Mucosa of descending colon (tissue), 3 donors: ENCODE data around the gene UGT2B10. TPM values are rescaled to one million over a fixed set of nuclear protein-coding genes. Genes with fewer than 3 reads are reported as not detected.
"Not testable (repeated sequence)": the region's sequence is repeated elsewhere in the genome, so short reads cannot be mapped to it uniquely, and the experiment has no call there.

Experiments used
- ATAC-seq: fragments of 200-7000 bp; cut with Tn5 transposase; one replicate; pipeline ENCODE4 v1.9.1; 2020; ENCODE audit warnings: mild to moderate bottlenecking, moderate library complexity
- DNase-seq, 3 donors: peaks; one replicate each; pipeline ENCODE4 v3.0.0-alpha.2; 2020
- H3K36me3 ChIP-seq: fragments of 200-600 bp; one replicate; pipeline ENCODE4 v1.8.0; 2021; ENCODE audit warnings: low read depth, mild to moderate bottlenecking
- H3K4me1 ChIP-seq: fragments of 200-600 bp; one replicate; pipeline ENCODE4 v1.8.0; 2021; ENCODE audit warnings: low read depth, mild to moderate bottlenecking
- H3K4me3 ChIP-seq: fragments of 200-600 bp; one replicate; pipeline ENCODE4 v1.8.0; 2021; ENCODE audit warnings: mild to moderate bottlenecking
- H3K9me3 ChIP-seq: fragments of 200-600 bp; one replicate; pipeline ENCODE4 v1.8.0; 2021; ENCODE audit warnings: mild to moderate bottlenecking
- intact Hi-C, 2 donors: fragments of 100-400 bp; cut with DNase I in 1 of 2; cut with micrococcal nuclease in 1 of 2; formaldehyde crosslinking; loops; one replicate each; pipeline versions ENCODE4 v1.11.0 to v1.11.1; 2022; cut with DNase I, micrococcal nuclease
- total RNA-seq, 3 donors: library from RNA; stranded (reverse); fragmentation: NEBNext Ultra II Directional in 2 of 3; extraction: Animal tissue kit (Norgen Biotek cat#: 25700) in 2 of 3; gene quantifications; one replicate each; pipeline versions ENCODE4 v1.2.1 to v1.2.4, GENCODE V29; 2021 to 2023
- TF ChIP-seq, protein P1 (sequence below): fragments of 200-600 bp; IDR thresholded peaks from one replicate; pipeline ENCODE4 v1.8.0; 2022; ENCODE audit warnings: antibody characterized with exemption, mild to moderate bottlenecking
- donor health status: DM: no; HTN: no; CAD: no; lungs with moderate emphysema.
- donor health status: DM: no; HTN: no; CAD: no.
- donor health status: DM: no; HTN: yes; CAD: no.

The UGT2B10 gene
- total RNA-seq, 3 donors from 2014 or later: 0.24 to 0.46 TPM; not detected in 1

DNA sequence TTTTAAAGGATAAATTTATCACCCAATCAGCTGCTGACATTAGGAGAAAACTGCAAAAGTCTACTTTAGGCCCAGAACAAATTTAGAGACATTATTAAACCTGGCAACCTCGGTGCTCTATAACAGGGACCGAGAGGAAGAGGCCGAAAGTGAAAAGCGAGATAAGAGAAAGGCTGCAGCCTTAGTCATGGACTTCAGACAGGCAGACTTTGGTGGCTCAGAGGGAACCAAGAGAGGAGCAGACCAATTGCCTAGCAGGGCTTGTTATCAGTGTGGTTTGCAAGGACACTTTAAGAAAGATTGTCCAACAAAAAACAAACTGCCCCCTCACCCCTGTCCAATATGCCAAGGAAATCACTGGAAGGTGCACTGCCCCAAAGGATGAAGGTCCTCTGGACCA, 12.8 kb upstream of the UGT2B10 start:
- DNase-seq: no peak
- H3K4me3 ChIP-seq: no peak overlapping the region
- intact Hi-C loops: no loop called here
- peaks cover 3% of the 10 kb centered on the region for H3K9me3 ChIP-seq
- TF ChIP-seq, protein P1, sequence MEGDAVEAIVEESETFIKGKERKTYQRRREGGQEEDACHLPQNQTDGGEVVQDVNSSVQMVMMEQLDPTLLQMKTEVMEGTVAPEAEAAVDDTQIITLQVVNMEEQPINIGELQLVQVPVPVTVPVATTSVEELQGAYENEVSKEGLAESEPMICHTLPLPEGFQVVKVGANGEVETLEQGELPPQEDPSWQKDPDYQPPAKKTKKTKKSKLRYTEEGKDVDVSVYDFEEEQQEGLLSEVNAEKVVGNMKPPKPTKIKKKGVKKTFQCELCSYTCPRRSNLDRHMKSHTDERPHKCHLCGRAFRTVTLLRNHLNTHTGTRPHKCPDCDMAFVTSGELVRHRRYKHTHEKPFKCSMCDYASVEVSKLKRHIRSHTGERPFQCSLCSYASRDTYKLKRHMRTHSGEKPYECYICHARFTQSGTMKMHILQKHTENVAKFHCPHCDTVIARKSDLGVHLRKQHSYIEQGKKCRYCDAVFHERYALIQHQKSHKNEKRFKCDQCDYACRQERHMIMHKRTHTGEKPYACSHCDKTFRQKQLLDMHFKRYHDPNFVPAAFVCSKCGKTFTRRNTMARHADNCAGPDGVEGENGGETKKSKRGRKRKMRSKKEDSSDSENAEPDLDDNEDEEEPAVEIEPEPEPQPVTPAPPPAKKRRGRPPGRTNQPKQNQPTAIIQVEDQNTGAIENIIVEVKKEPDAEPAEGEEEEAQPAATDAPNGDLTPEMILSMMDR: no peak
- no peaks in the 10 kb centered on the region for H3K36me3 ChIP-seq
- H3K4me1 ChIP-seq: peaks cover under 1% of the 10 kb centered on the region
- ATAC-seq: no peak

DNA sequence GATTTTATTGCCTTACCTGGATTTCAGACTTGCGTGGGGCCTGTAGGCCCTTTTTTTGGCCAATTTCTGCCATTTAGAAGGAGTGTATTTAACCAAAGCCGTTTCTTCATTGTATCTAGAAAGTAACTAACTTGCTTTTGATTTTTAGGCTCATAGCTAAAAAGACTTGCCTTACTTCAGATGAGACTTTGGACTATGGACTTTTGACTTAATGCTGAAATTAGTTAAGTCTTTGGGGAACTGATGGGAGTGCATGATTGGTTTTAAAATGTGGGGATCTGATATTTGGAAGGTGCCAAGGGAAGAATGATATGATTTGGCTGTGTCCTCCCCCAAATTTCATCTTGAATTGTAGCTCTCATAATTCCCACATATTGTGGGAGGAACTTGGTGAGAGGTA, 7.7 kb upstream of the UGT2B10 start:
- no peaks in the 10 kb centered on the region for H3K4me1 ChIP-seq
- DNase-seq: no peak
- TF ChIP-seq, protein P1: no peak
- intact Hi-C loops: no loop called here
- no peaks in the 10 kb centered on the region for H3K36me3 ChIP-seq
- H3K9me3 ChIP-seq: peaks cover 3% of the 10 kb centered on the region
- no peak for ATAC-seq
- no peak overlapping the region for H3K4me3 ChIP-seq

GRCh38 chr4:68810919-68811318, 4.9 kb upstream of the UGT2B10 start:
- no peak for DNase-seq
- no peak for ATAC-seq
- Histone ChIP-seq H3K4me1 (no peaks in the 10 kb centered on the region), H3K4me3 (no peak overlapping the region), H3K9me3 (peaks cover 3% of the 10 kb centered on the region), H3K36me3 (no peaks in the 10 kb centered on the region)
- intact Hi-C loops: no loop called here
- TF ChIP-seq, protein P1: no peak

DNA sequence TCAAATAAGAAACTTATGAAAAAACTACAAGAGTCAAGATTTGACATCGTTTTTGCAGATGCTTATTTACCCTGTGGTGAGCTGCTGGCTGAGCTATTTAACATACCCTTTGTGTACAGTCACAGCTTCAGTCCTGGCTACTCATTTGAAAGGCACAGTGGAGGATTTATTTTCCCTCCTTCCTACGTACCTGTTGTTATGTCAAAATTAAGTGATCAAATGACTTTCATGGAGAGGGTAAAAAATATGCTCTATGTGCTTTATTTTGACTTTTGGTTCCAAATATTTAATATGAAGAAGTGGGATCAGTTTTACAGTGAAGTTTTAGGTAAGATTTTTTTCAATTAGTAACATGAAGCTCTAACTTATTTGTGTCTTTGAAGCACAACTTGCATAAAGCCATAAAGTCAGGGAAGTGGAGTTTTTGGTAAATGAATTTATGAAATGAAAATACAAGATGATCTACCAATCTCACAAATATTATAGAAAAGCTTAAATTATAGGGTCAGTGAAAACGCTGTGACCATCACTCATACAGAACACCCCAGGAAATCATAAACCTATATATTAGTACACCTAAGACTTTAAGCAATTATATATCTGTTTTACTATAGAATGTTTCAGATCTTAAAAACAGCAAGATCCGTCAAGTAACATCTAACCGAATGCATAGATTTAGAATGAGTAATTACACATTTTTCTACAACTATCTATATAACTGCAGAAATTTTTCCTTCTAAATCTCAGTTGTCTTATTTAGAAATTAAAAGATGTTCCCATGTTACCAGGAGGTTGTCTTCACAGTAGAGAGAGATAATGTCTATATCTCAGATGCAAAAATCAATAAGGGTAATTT, 844 bp downstream of the UGT2B10 start:
- intact Hi-C loops, ATAC-seq, H3K9me3 ChIP-seq, DNase-seq, H3K4me1 ChIP-seq, H3K36me3 ChIP-seq, H3K4me3 ChIP-seq: not testable (repeated sequence)

DNA sequence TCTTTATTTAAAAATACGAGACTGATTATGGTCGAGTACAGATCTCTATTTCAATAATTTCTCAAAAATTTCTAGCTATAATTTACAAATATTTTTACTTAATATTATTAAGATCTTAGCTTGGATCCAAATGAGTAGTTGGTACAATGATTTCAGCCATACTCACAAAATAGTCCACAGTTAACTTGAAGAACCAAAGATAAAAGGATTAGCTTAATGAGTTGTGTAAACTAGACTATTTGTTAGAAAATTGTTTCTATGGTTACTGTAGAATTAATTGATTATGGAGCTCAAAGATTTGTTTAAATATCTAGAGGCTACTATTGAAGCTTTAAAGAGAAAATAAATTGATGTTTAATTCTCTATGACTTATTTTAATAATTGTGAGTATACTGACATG, 1.6 kb downstream of the UGT2B10 start:
- intact Hi-C loops: no loop called here
- no peaks in the 10 kb centered on the region for H3K36me3 ChIP-seq
- no peak for DNase-seq
- no peaks in the 10 kb centered on the region for H3K9me3 ChIP-seq
- H3K4me3 ChIP-seq: no peak overlapping the region
- ATAC-seq: no peak
- no peaks in the 10 kb centered on the region for H3K4me1 ChIP-seq
- TF ChIP-seq, protein P1: no peak

DNA sequence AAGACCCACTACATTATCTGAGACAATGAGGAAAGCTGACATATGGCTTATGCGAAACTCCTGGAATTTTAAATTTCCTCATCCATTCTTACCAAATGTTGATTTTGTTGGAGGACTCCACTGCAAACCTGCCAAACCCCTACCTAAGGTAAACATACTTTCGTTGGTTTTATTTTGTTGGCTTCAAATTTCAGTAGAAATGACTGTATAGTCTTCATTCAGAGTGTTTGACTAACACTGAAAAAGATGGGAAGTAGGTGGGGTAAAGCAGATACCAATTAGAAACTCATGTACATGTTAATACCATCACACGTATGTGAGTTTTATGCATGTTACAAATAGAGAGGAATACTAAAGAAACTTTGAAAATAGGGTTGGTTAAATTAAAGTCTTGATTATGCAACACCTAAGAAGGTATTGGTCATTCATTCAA, 2.3 kb downstream of the UGT2B10 start:
- ATAC-seq, intact Hi-C loops, H3K4me1 ChIP-seq: not testable (repeated sequence)

More for the DNA sequence above, 2.3 kb downstream of the UGT2B10 start:
- H3K9me3 ChIP-seq, DNase-seq, H3K4me3 ChIP-seq, H3K36me3 ChIP-seq: not testable (repeated sequence)
